Hypothalamus (tissue), 51 donors: ENCODE data around the gene NPSR1.
A peak's percentile ranks its signal among the peaks of the same experiment; 100 is the strongest.

Experiments used
- DNase-seq, 51 donors: peaks; one replicate each; lab custom pipeline; 2025; lab: John Stamatoyannopoulos, UW

Gene NPSR1

DNA sequence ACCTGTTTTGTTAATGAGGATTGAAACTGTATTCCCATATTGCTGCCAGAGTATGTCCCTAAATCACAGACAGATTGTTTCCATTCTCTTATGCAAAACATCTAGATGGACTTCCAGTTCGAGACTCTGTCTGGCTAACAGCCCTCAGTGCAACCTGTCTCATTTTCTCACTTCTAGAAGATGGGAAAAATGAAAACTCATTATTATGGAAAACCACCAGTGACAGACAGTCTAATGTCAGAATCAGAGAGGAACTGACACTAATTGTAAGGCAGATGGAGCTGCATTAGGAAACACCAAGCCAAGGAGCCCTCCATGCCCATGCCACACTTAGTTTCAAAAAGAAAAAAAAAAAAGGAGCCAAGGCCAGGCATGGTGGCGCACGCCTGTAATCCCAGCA lies 61.6 kb downstream of the NPSR1 start:
- no peak for DNase-seq

DNA sequence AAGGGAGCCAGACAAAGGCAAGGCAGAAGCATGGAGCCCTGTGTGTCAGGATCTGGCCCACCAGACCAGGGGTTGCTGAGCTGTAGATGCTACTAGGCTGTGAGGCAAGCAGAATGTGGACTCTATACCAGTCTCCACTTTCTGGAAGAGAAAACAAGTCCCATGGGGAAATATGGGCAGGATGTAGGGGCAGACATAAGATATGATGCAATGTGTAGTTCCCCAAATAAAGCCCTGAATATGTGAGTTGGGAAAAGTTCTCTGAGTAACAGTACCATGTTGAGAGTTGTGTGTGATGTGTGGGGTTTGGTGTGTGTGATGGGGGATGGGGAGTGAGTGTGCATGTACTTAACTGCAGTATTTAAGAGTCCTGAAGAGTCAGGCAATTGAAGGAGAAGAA lies 62.3 kb downstream of the NPSR1 start:
- no peak for DNase-seq

DNA sequence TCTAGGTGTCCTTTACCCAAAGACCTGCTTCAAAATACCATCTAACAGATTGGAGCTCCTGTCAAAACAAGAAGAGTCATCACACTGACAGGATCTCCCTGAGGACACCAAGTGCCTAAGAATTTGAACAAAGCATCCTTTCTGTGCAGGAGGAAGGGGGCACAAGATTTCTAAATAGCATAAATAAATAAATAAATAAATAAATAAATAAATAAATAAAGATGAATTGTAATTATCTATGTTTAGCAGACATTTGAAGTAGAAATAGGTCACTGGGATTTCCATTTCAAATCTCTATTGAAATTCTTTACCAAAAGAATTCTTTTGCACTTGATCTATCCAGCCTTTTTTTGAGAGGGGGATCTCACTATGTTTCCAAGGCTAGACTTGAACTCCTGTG lies 65.3 kb downstream of the NPSR1 start:
- DNase-seq, result no peak

DNA sequence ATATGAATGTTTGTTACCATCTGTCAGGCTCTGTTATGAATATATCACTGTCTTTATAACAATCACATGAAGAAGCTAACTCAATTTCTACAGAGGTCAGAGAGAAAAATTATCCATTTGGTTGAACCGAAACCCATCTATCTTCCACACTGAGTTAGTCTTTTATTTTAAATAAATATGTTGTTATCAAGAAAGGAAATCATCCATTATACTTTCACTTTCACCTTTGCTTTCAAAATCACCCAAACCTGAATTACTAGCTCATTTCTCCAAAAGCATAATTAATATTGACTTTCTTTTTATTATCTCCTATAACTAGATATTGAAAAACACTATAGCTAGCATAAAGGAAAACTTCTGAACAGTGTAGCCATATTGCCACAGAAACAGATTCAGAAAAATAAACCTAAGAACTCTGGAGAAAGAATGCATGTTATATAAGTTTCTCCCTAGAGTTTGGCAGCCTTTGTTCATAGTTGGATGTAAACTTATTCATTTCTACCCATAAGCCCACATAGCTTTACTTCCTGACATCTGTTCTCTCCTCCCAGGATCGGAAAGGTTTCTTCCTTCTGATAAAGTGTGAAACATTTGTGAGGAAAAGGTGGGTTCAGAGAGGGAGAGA lies 66.0 kb downstream of the NPSR1 start:
- DNase-seq, result no peak

DNA sequence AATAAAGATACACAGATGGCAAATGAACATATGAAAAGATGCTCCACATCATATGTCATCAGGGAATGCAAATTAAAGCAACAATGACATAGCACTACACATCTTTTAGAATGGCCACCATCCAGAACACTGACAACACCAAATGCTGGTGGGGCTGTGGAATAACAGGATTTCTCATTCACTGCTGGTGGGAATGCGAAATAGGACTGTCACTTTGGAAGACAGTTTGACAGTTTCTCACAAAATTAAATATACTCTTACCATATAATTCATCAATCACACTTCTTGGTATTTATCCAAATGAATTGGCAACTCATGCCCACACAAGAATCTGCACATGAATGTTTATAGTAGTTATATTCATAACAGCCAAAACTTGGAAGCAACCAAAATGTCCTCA lies 68.2 kb downstream of the NPSR1 start:
- no peak for DNase-seq

DNA sequence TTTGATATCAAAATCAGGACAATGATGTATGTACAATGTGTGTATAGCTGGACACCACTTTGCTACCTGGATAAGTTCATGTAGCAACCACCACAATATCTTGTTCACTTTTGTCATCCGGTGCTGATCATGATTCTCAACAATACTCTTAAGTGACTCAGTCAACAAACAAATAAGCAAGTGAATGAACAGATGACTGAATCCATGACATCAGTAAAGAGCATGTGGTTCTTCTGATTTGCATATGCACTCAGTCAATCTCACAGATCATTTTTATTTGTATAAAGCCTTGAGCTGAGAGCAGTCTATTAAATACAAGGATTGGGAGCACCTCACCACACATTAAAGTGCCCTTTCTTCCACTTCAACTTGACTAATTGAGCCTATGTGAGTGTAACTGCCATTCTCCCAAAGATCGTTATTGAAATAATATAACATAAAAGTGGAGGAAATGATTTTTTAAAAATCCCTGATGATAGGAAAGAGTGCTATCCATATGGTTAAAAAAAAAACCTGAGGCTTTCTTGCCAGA lies 69.5 kb downstream of the NPSR1 start:
- DNase-seq, result no peak

DNA sequence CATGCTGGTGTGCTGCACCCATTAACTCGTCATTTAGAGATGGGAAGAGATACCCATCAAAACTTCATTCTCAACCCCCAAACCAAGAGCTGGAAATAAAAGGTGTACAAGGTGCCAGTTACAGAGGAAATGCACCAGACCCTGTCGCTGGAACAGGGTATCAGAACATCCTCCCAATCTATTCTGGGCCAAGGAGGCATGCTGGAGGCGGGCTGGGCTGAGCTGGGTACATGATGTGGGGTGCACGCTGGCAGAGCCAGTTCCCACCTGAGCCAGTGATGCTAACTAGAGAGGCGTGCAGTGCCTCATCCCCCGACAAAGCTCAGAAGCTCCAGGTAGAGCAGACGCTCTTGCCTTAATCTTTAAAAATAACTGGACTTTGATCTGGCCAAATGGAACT lies 70.1 kb downstream of the NPSR1 start:
- DNase-seq, result no peak

DNA sequence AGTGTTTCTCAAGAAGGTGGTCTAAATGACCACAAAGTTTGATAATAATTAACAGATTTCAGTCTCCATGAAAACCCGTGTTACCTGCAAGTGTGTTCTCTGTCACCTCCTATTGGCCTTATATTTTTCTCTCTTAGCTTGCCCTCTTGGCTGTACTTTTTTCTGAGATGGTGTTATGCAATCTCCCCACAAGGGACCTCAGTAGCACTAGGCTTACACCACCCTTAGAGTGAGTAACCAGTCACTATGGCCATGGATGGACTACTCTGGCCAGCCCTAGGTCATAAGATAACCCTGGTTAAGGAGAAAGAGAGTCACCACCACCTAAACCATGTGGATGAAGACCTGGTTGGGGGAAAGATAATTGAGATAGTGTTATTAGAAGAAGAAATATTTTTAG lies 76.8 kb downstream of the NPSR1 start:
- no peak for DNase-seq

DNA sequence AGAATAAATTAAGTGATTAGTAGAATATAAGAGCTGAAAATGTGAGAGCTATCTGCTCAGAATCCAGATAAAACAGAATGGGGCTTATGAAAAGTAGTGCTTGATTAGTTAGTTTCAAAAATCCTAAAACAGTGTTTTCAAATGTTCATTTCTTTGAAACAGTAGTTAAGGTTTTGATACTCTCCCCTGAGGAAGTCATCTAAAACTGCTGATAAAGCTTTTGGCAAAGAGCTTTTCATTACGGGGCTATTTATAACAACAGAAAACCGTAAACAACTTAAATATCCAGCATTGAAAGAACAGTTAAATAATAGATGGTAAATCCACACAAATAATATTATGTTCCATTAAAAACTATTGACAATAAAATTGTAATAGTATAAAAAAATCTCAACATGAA lies 77.5 kb downstream of the NPSR1 start:
- no peak for DNase-seq

DNA sequence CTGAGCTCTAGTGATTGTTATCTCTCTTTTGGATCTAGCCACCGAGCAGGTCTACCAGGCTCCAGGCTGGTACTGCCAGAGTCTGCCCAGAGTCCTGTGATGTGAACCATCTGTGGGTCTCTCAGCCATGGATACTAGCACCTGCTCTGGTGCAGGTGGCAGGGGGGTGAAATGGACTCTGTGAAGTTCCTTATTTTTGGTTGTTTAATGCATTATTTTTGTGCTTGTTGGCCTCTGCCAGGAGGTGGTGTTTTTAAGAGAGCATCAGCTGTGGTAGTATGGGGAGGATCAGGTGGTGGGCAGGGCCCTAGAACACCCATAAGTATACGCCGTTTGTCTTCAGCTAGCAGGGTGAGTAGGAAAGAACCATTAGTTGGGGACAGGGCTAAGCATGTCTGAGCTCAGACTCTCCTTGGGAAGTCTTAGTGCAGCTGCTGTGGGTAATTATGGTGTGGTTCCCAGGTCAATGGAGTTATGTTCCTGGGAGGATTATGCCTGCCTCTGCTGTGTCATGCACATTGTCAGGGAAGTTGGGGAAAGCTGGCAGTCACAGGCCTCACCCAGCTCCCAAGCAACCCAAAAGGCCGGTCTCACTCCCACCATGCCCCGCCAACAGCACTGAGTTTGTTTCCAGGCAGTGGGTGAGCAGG lies 81.8 kb downstream of the NPSR1 start:
- no peak for DNase-seq

DNA sequence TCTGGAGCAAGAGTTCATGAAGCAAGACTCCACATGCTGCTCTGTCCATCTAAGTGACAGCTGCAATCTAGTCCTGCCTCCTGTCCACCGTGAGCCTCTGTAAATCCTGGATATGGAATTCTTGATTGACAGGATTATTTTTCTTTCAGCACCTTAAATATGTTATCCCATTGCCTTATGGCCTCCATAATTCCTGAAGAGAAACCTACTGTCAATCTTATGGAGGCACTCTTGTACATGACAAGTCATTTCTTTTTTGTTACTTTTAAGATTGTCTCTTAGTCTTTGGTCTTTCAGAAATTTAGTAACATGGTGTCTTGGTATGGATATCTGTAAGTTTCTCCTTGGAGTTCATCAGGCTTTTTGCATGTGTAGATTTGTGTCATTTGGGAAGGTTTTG lies 82.8 kb downstream of the NPSR1 start:
- DNase-seq, result no peak

DNA sequence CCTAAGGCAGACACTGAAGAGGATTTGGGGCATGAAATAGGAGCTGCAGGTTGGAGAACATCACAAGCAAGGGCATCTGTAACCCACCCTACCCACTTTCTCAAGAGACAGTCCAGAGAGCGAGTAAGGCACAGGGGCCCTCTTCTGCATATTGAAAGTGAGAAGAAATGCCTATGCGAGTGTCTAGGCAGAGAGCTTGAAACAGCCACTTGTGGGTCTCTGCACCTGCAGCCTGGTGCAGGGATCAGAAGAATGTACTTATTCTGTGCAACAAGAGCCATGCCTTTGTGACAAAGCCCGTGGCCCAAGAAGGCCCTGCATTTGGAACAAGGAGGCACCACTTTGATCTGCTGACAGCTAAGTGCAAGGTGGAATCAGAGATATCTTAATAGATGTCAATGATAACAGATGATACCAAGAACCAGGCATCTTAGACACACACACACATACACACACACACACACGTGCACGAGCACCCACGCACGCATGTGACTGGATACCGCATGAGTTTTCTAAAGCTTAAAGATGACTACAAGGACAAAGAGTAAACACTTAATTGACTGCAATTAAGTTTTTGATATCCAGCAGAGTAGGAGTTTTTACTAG lies 89.3 kb downstream of the NPSR1 start:
- DNase-seq, result no peak

DNA sequence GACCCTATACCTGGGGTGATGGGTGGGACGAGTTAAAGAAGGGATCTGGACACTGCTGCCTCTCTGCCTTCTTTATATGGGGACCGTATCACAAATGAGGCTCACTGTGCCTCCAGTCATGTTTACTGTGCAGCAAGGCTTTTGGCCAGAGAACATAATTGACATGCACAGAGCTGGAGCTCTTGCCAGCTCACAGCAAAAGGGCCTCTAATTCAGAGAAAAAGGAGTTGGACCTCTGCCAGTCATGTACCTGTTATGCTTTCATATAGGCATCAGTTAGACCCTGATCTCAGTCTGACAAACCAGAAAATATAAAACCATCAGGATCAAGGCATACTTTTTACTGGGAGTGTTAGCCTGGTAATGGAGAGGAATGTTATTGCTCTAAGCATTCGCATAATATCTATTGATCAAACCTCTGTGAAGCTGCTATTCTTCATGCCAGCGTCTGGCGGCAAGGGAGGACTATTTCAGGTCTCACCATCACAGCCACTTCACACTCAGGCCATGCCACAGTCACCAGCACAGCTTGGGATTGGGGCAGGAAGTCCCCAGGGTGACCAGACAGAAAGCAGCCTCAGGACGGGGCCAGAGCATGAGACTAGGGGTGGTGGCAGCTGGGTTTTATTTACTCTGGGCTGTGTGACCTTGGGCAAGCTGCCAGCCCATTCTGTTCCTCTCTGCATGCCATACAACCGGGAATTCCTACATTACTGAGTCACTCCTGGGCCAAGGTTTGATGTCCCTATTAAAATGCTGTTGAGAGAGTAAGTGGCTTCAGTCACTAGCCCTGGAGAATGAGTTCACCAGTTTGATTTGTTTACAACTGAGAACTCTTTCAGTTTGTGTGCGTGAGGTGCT lies 90.1 kb downstream of the NPSR1 start:
- DNase-seq, result peak in 9 of 51 donors; percentile 4 to 51 (median 22)

DNA sequence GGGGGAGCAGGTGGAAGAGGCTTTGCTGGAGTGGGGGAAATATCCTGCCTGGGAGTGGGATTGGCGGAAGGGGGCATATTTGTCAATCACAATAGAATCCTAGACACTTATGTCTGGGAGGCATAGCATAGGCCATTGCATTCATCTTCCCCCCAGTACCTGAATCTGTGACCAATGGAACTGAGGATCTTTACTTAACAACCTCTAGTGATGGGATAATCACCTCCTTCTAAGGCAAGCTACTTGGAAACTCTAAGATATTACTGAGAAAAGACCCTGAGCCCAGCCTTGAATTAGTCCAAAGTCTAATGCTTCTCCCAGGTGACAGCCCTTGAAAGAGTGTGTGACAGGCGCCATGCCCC lies 90.7 kb downstream of the NPSR1 start:
- DNase-seq, result no peak

DNA sequence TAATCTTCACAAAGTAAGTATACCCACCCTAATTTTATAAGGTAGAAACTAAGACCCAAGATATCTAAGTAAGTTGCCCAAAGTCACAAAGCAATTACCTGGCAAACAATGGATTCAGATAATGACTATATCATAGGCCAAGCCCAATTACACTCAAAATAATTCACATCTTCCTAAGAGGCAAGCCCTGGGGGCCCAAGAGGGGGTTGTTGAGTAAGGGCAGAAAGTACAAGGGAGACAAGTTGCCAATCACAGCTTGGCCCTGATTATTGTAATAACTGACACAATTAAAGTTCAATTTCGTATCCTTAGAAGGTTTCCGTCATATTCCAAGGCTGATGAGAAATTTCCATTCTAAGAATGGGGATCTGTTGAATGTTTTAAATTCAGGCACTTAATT lies 91.4 kb downstream of the NPSR1 start:
- DNase-seq, result no peak

DNA sequence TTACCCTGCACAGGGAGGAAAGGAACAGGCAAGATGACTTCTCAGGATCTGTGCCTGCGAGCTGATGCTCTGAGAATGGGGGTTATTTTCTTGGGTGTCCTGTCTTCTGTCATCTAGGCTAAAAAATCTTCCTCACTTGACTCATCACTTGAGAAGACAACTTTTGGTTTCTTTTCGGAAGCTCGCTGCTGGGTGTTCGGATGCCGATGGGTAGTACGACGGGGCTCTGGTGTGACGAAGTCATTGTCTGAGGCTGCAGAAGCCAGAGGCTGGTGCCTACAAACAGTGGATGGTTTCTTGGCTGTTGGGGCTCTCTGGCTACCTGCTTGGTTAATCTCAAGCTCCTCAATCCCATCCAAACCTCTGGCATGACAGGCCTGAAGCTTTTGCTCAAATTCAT lies 92.2 kb downstream of the NPSR1 start:
- no peak for DNase-seq

DNA sequence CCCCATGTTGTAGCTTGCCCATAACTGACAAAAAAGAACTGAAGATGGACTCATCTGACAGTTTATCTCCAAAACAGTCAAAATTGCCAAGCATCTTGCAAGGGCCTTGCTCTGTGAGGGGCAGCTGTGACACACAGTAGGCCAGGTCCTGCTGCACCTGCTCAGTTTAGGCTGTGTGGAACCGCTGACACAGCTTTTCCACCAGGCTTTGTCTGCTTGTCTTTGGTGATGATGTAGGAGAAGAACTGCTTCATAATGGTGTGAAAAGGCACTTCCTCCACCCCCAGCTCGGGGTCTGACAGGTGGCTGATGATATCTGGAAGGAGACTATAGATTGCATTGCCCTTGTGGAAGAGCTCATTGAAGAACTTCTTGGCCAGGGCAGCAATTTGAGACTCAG lies 92.6 kb downstream of the NPSR1 start:
- no peak for DNase-seq

DNA sequence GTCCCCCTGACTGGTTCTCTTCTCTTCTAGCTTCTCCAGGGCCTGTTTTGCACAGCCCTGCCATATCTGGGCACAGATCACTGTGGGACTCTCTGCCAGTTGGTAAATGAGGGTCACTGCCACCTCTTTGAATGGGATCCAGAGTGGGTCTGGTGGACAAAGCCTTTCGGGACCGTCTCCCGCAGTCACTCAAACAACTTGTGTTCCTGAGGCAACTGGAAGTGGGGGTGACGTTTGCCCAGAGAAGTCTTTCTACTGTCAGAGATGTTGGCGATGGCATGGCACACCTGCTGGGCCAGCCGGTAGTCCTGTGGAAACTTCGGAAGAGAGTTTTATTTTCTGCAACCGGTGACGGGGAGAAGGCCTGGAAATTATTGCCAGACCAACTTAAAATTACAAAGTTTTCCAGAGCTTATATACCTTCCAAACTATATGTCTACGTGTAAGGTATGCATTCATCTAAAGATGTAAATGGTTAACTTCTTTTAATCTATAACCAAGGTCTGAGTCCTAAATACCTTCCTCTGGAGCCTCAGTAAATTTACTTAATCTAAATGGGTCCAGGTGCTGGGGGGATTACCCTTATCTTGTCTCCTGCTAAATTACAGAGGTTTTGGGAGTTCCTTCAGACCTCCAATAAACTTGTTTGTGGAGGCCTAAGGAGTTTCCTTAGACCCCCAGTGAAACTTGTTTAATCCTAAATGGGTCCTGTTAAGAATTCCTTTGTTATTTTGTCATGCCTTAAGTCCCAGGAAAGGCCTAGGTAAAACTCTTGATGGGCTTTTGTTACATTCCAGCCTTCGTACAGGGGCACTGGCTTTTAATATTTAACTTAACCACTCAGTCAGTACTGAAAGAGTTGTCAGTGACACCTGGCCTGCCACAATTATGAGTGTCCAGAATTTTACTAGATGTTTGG lies 94.0 kb downstream of the NPSR1 start:
- DNase-seq, result no peak

DNA sequence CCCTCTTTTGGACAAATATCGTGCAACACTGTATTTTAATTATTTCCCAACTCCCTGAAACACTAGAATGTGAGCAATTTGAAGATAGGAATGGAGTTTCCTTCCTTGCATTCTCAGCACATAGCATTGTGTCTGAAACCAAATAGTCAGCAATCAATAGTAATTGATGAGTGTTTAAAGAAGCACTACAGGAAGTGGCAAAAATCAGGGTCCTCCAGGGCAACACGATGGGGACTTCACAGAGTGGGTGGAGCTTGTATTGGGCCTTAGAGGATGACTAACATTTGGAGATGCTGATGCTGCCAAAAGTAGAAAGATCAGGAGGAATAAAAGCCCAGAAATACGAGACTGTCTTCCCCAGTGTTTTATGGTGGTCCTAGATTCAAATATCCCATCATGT lies 94.9 kb downstream of the NPSR1 start:
- DNase-seq, result no peak

DNA sequence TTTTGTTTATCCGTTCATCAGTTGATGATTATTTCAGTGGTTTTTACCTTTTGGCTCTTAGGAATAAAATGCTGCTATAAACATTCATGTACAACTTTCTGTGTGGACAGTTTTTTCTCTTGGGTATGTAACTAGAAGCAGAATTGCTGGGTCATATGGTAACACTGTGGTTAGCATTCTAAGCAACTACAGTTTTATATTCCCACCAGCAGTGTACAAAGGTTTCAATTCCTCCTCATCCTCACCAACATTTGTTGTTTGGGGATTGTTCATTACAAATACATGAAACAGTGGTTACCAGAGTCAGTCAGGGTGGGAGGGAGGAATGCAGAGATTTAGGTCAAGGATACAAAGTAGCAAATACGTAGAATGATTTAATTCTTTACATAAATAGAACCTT lies 97.0 kb downstream of the NPSR1 start:
- no peak for DNase-seq
